ENCODE results near the gene SORBS2.

The SORBS2 gene

DNA sequence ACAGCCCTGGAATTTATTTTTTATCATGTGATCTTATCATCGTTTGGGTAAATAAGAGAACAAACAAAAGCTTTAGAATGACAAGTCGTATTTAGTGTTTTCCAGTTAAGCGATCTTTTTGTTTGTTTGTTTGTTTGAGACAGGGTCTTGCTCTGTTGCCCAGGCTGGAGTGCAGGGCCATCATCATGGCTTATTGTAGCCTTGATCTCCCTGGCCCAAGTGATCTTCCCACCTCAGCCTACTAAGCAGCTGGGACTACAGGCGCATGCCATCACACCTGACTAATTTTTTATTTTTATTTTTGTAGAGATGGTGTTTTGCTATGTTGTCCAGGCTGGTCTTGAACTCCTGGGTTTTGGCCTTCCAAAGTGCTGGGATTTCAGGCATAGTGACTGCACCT is 219.6 kb downstream of the SORBS2 start:
- DNase-seq (ENCODE audit: low read depth) = no peak
- in situ Hi-C loops (cut with HindIII; ENCODE audit: low sequenced_read_pairs) = no loop called here

DNA sequence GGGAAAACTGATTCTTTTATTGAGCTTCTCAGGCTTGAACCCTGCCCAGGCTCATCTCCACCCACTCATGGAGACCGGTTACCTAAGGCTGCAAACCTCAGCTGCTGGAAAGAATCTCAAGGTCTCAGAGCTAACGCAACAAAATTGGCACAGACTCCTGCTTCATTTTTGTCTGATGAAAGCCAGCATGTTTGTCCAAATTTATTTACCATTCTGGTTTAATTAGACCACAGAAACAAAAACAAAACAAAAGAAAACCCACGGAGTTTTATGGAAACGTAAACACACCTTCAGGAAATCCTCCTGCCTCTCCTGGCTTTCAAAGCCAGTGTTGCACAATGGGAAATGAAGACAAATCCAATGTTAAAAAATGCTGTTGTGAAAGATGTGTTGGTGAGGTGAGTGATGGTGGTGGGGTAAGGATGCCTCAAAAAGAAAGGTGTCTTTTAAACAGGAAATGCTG is 220.3 kb downstream of the SORBS2 start:
- DNase-seq (ENCODE audit: low read depth) = no peak
- TF ChIP-seq, protein P1, sequence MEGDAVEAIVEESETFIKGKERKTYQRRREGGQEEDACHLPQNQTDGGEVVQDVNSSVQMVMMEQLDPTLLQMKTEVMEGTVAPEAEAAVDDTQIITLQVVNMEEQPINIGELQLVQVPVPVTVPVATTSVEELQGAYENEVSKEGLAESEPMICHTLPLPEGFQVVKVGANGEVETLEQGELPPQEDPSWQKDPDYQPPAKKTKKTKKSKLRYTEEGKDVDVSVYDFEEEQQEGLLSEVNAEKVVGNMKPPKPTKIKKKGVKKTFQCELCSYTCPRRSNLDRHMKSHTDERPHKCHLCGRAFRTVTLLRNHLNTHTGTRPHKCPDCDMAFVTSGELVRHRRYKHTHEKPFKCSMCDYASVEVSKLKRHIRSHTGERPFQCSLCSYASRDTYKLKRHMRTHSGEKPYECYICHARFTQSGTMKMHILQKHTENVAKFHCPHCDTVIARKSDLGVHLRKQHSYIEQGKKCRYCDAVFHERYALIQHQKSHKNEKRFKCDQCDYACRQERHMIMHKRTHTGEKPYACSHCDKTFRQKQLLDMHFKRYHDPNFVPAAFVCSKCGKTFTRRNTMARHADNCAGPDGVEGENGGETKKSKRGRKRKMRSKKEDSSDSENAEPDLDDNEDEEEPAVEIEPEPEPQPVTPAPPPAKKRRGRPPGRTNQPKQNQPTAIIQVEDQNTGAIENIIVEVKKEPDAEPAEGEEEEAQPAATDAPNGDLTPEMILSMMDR (IDR thresholded peaks at IDR 0.05; ENCODE audit: low read depth, low read length, missing control alignments) = no peak
- in situ Hi-C loops (cut with HindIII; ENCODE audit: low sequenced_read_pairs) = no loop called here
- no peak overlapping the region for H3K4me3 ChIP-seq (ENCODE audit: low read depth, low read length)

More for the DNA sequence above, 219.6 kb downstream of the SORBS2 start:
- TF ChIP-seq, protein P1 (IDR thresholded peaks at IDR 0.05; ENCODE audit: low read depth, low read length, missing control alignments) = no peak
- H3K4me3 ChIP-seq (ENCODE audit: low read depth, low read length) = no peak overlapping the region

DNA sequence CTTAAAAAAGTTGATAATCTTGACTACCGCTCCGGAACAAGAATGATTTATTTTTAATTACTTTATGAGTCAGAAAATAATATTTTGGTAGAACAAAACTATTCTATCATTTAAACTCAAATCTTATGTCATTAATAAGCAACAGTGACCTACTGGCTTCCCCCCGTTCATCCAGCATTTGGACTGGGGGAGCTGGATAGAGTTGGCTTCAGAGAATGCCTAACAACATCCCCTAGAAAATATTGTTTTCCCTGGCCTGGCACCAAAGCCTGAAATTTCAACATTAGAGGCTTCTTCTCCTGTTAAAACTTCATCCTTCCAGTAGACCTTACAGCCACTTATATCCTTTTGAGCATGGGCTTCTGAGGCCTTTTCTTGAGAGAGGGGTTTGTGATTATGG is 221.0 kb downstream of the SORBS2 start:
- in situ Hi-C loops (cut with HindIII; ENCODE audit: low sequenced_read_pairs) = no loop called here
- no peak for DNase-seq (ENCODE audit: low read depth)
- TF ChIP-seq, protein P1 (IDR thresholded peaks at IDR 0.05; ENCODE audit: low read depth, low read length, missing control alignments) = no peak
- no peak overlapping the region for H3K4me3 ChIP-seq (ENCODE audit: low read depth, low read length)

DNA sequence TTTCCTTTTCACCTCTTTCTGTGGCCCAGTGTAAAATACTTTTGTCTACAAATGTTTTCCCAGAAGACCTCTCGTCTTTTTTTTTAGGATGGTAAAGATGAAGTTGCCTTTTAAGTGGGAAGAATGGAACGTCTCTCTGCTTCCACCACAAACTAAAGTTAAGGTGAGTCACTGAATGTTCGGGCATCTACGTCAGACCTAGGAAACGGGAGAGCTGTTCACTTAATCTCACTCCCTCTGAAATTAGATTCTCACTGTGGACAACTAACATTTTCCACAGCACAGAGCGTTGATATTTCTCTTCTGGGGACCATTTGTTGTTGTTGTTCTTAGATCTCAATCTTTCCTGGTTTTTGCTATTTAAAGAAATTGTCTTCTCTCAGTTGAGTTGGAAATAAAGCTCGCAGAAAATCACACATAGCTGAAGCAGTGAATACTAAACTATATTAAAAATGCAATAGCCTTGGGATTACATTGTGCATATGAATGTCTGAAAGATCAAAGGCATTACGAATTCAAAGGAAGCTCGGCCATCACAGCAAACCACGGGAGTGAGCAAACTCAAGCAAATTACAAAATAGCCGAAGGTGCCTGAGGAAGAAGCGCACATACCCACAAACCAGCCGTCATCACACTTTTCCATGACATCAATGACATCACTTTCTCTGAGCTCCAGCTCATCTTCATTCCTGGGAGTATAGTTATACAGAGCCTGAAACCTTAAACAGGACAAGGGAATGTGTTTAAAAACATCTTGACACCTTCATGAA is 222.7 kb downstream of the SORBS2 start:
- no peak for DNase-seq (ENCODE audit: low read depth)
- in situ Hi-C loops (cut with HindIII; ENCODE audit: low sequenced_read_pairs) = no loop called here
- no peak overlapping the region for H3K4me3 ChIP-seq (ENCODE audit: low read depth, low read length)
- TF ChIP-seq, protein P1 (IDR thresholded peaks at IDR 0.05; ENCODE audit: low read depth, low read length, missing control alignments) = no peak

DNA sequence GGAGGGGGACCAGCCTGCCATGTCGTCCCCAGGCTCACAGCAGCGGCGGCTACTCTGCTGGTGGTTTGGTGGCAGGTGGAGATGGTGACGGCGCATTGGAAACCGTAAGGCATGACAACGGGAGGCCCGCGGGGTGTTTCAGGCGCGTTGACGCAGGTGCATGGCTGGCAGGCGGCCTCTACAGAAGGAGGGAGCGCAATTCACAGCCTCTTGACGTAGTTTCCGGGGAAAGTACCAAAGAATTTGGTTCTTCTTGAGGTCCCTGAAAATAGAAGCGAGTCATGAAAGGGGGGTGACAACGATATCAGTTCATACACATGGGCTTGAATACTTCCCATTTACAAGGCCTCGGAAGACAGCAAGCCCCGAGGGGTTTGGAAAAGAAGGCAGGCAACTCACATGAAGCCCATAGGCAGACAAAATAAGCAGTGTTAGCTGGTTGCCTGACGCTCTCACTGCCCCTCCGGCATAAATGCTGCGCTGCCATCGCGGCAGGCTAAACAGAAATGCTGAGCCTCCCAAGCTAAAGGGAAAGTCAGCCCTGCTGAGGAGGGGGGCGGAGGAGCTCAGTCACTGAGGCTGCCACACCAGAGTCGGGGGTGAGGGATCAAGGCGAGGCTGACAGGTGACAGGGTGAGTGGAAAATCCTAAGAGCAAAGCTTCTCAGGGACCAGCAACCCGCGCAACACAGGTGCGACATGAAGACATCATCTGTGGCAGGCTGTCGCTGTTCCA is 224.4 kb downstream of the SORBS2 start:
- TF ChIP-seq, protein P1 (IDR thresholded peaks at IDR 0.05; ENCODE audit: low read depth, low read length, missing control alignments) = no peak
- no peak overlapping the region for H3K4me3 ChIP-seq (ENCODE audit: low read depth, low read length)
- DNase-seq (ENCODE audit: low read depth) = no peak
- in situ Hi-C loops (cut with HindIII; ENCODE audit: low sequenced_read_pairs) = no loop called here

DNA sequence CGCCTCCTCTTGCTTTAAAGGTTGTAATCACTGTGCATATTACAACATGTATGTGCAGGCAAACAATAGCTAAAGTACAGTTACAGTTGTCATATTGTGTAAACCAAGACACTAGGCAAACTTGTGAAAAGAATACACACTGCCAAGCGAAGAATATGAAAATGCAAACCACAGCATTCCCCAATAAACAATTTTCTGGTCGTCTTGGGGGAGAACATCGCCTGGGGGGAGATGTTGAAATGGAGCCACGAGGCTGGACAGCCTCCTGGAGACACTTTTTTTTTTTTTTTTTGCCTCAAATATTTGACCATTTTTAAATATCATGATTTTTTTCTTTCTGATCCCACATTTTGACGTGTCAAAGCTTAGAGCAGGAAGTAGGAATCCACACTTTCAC is 225.0 kb downstream of the SORBS2 start:
- no peak overlapping the region for H3K4me3 ChIP-seq (ENCODE audit: low read depth, low read length)
- DNase-seq (ENCODE audit: low read depth) = no peak
- in situ Hi-C loops (cut with HindIII; ENCODE audit: low sequenced_read_pairs) = no loop called here
- TF ChIP-seq, protein P1 (IDR thresholded peaks at IDR 0.05; ENCODE audit: low read depth, low read length, missing control alignments) = no peak

Data from astrocyte of the cerebellum (primary cell).